Aorta (tissue), 5 donors: ENCODE data around the gene RNF169. TPM values are rescaled to one million over a fixed set of nuclear protein-coding genes. Genes with fewer than 3 reads are reported as not detected.
A peak's percentile ranks its signal among the peaks of the same experiment; 100 is the strongest.

Source experiments
- ATAC-seq: fragments of 200-7000 bp; cut with Tn5 transposase; one replicate; pipeline ENCODE4 v1.9.1; 2022; ENCODE audit warnings: moderate library complexity; ENCODE audit not compliant: low FRiP score
- DNase-seq, 2 donors: peaks; one replicate each; pipeline ENCODE4 v3.0.0-alpha.2; 2020
- H3K27ac ChIP-seq, 2 donors: one replicate each; pipeline ENCODE4 v1.5.1; 2013; ENCODE audit warnings: low read length in 2 of 2, mild to moderate bottlenecking in 2 of 2, moderate library complexity in 2 of 2, control low read depth in 1 of 2, inconsistent platforms in 1 of 2, low read depth in 1 of 2
- H3K27me3 ChIP-seq, 2 donors: one replicate each; pipeline ENCODE4 v1.6.1; 2013; ENCODE audit warnings: control low read depth in 1 of 2, low read length in 1 of 2, mild to moderate bottlenecking in 1 of 2, moderate library complexity in 1 of 2; ENCODE audit not compliant: insufficient read depth in 2 of 2, control insufficient read depth in 1 of 2
- H3K36me3 ChIP-seq, 2 donors: one replicate each; pipeline ENCODE4 v1.6.1; 2013; ENCODE audit warnings: control low read depth in 1 of 2, low read length in 1 of 2, mild to moderate bottlenecking in 1 of 2; ENCODE audit not compliant: insufficient read depth in 2 of 2, control insufficient read depth in 1 of 2
- H3K4me1 ChIP-seq, 2 donors: one replicate each; pipeline ENCODE4 v1.6.1; 2013; ENCODE audit warnings: low read length in 2 of 2, control low read depth in 1 of 2, mild to moderate bottlenecking in 1 of 2, moderate library complexity in 1 of 2; ENCODE audit not compliant: insufficient read depth in 2 of 2, control insufficient read depth in 1 of 2
- H3K4me3 ChIP-seq, 2 donors: one replicate each; pipeline ENCODE4 v1.5.1; 2013; ENCODE audit warnings: low read length in 2 of 2, control low read depth in 1 of 2, mild to moderate bottlenecking in 1 of 2
- H3K9me3 ChIP-seq: one replicate; pipeline ENCODE4 v1.6.1; 2013; ENCODE audit warnings: mild to moderate bottlenecking, low read length; ENCODE audit not compliant: control insufficient read depth
- WGBS, 2 donors: extraction: QIAGEN DNeasy Blood & Tissue Kit; methylation state at CpG; one replicate each; pipeline ENCODE4 v1.1.7; 2013; 5-methylcytosine and 5-hydroxymethylcytosine counted together
- intact Hi-C, 2 donors: fragments of 100-400 bp; cut with DNase I; formaldehyde crosslinking; loops; one replicate each; pipeline versions ENCODE4 v1.14.2 to v1.15.0; 2022
- polyA plus RNA-seq, 2 donors: library from polyadenylated mRNA; stranded (reverse); fragments of 200-250 nt; gene quantifications; one replicate each; pipeline ENCODE4 v1.2.3, GENCODE V29; 2013
- total RNA-seq, 2 donors: library from RNA; stranded (reverse); fragmentation: NEBNext Ultra II Directional; extraction: Animal tissue kit (Norgen Biotek cat#: 25700); gene quantifications; one replicate each; pipeline ENCODE4 v1.2.1, GENCODE V29; 2021
- donor health status: healthy with polysubstance abuse.
- donor health status: Bipolar disorder and iron deficiency.
- donor health status: DM: no; HTN: no; CAD: no.
- donor health status: DM: no; HTN: no; CAD: no.
- donor health status: DM: yes; HTN: yes; CAD: no.

RNF169 gene
- total and polyA plus RNA-seq, 4 donors = 2.6 to 23.6 (median 13.1) TPM

- 63 to 64% methylated on average over 3 of the region's 3 CpGs for WGBS, 2 donors
- DNase-seq = no peak
- no peaks in the 10 kb centered on the region for H3K4me1 ChIP-seq
- no peak overlapping the region for H3K27ac ChIP-seq
- H3K4me3 ChIP-seq = no peak overlapping the region
- intact Hi-C loops = no loop called here
- no peaks in the 10 kb centered on the region for H3K27me3 ChIP-seq
- ATAC-seq = no peak
- no peaks in the 10 kb centered on the region for H3K9me3 ChIP-seq
- H3K36me3 ChIP-seq = no peaks in the 10 kb centered on the region
Observed at GRCh38 chr11:74709175-74709574, 39.5 kb upstream of the RNF169 start.

- DNase-seq = no peak
- H3K9me3 ChIP-seq = no peaks in the 10 kb centered on the region
- no peaks in the 10 kb centered on the region for H3K36me3 ChIP-seq
- 62 to 64% methylated on average over 8 of the region's 8 CpGs for WGBS, 2 donors
- intact Hi-C loops = no loop called here
- no peak overlapping the region for H3K27ac ChIP-seq
- H3K27me3 ChIP-seq = no peaks in the 10 kb centered on the region
- no peak overlapping the region for H3K4me3 ChIP-seq
- no peaks in the 10 kb centered on the region for H3K4me1 ChIP-seq
- ATAC-seq = no peak
Observed at GRCh38 chr11:74710281-74710938, 38.2 kb upstream of the RNF169 start.

GRCh38 chr11:74713686-74714085, 35.0 kb upstream of the RNF169 start:
- ATAC-seq (no peak), DNase-seq (no peak)
- intact Hi-C loops = no loop called here
- Histone ChIP-seq H3K36me3 (no peaks in the 10 kb centered on the region), H3K4me3 (no peak overlapping the region), H3K27me3 (no peaks in the 10 kb centered on the region), H3K9me3 (no peaks in the 10 kb centered on the region), H3K4me1 (no peaks in the 10 kb centered on the region), H3K27ac (no peak overlapping the region)
- WGBS, 2 donors = 71 to 73% methylated on average over 4 of the region's 4 CpGs

GRCh38 chr11:74714904-74715303, 33.7 kb upstream of the RNF169 start:
- intact Hi-C loops = no loop called here
- Histone ChIP-seq H3K27ac (no peak overlapping the region), H3K4me1 (no peaks in the 10 kb centered on the region), H3K9me3 (no peaks in the 10 kb centered on the region), H3K4me3 (no peak overlapping the region), H3K27me3 (no peaks in the 10 kb centered on the region), H3K36me3 (no peaks in the 10 kb centered on the region)
- WGBS, 2 donors = 94 to 95% methylated on average over 7 of the region's 7 CpGs
- DNase-seq (peak in 1 of 2 donors; percentile 16), ATAC-seq (no peak)

GRCh38 chr11:74717221-74717969, 31.3 kb upstream of the RNF169 start:
- intact Hi-C loops = no loop called here
- Histone ChIP-seq H3K9me3 (no peaks in the 10 kb centered on the region), H3K27me3 (no peaks in the 10 kb centered on the region), H3K27ac (peak overlapping the region; percentile 4 to 49), H3K4me3 (no peak overlapping the region), H3K4me1 (peaks cover 0 to 7% of the 10 kb centered on the region in 2 donors), H3K36me3 (no peaks in the 10 kb centered on the region)
- 15 to 25% methylated on average over 5 of the region's 5 CpGs for WGBS, 2 donors
- no peak for DNase-seq
- no peak for ATAC-seq

- DNase-seq = no peak
- H3K4me1 ChIP-seq = peaks cover 0 to 7% of the 10 kb centered on the region in 2 donors
- 83% methylated on average over 5 of the region's 5 CpGs for WGBS, 2 donors
Observed at GRCh38 chr11:74719011-74719410, 29.6 kb upstream of the RNF169 start.

GRCh38 chr11:74720596-74721478, 27.8 kb upstream of the RNF169 start:
- peak in 1 of 2 donors; percentile 82 for DNase-seq
- Histone ChIP-seq H3K9me3 (no peaks in the 10 kb centered on the region), H3K27me3 (no peaks in the 10 kb centered on the region), H3K4me1 (peaks cover 0 to 7% of the 10 kb centered on the region in 2 donors), H3K4me3 (no peak overlapping the region), H3K36me3 (no peaks in the 10 kb centered on the region), H3K27ac (peak overlapping the region in 1 of 2 donors; percentile 14)
- intact Hi-C loops = loop anchor here (10.0 kb wide), 2 partner anchors 86 to 226 kb away; partner anchors contain the start of gene LIPT2 (in 1 of the 2)
- ATAC-seq = peak; percentile 72
- WGBS, 2 donors = 13 to 18% methylated on average over 17 of the region's 17 CpGs

More at GRCh38 chr11:74719011-74719410, 29.6 kb upstream of the RNF169 start:
- no peaks in the 10 kb centered on the region for H3K36me3 ChIP-seq
- ATAC-seq = no peak
- no peaks in the 10 kb centered on the region for H3K9me3 ChIP-seq
- intact Hi-C loops = no loop called here
- H3K27me3 ChIP-seq = no peaks in the 10 kb centered on the region
- H3K27ac ChIP-seq = no peak overlapping the region
- no peak overlapping the region for H3K4me3 ChIP-seq

- ATAC-seq = no peak
- no peaks in the 10 kb centered on the region for H3K27me3 ChIP-seq
- H3K4me3 ChIP-seq = no peak overlapping the region
- intact Hi-C loops = loop anchor here (10.0 kb wide), 2 partner anchors 87 to 227 kb away; partner anchors contain the start of gene LIPT2 (in 1 of the 2)
- no peaks in the 10 kb centered on the region for H3K36me3 ChIP-seq
- no peaks in the 10 kb centered on the region for H3K9me3 ChIP-seq
- no peak for DNase-seq
- H3K27ac ChIP-seq = no peak overlapping the region
- peaks cover 0 to 7% of the 10 kb centered on the region in 2 donors for H3K4me1 ChIP-seq
- WGBS, 2 donors = 10 to 27% methylated on average over 3 of the region's 3 CpGs
Observed at GRCh38 chr11:74721479-74721835, 27.2 kb upstream of the RNF169 start.
